ENCODE measurements around the gene SSR1. TPM values are rescaled to one million over a fixed set of nuclear protein-coding genes. Genes with fewer than 3 reads are reported as not detected.

Gene SSR1
- polyA plus RNA-seq, 1 experiment = 375 TPM

DNA sequence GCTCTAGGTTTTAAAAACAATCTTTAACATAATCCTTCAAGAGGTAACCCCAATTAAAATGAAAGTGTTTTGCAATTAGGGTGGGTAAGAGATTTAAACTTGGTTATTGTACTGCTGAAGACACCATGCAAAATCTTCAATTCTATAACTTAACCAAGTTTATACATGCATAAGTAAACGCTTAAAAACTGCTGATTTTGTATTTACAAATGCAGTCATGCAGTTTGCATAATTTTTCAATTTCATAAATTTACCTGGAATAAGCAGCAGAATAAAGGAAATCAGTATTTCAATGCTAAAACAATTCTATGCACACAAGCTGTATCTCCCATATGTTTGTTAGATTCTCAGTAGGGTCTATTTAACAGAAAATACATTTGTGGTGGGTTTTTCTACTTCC, 22.9 kb downstream of the SSR1 start:
- no peak for DNase-seq (ENCODE audit: low read depth, low spot score)
- Histone ChIP-seq H3K4me3 (ENCODE audit: low read depth, low read length) (no peak overlapping the region), H3K27me3 (ENCODE audit: control insufficient read depth, insufficient read depth, low read length) (no peaks in the 10 kb centered on the region), H3K9me3 (ENCODE audit: control insufficient read depth, insufficient read depth, low read length) (no peaks in the 10 kb centered on the region), H3K27ac (ENCODE audit: low read depth, low read length) (no peak overlapping the region)
- CTCF ChIA-PET = interaction anchor here (1.7 to 8.4 kb wide), 2 partner anchors 14 to 326 kb away, joined by 5 to 70 read pairs; no protein-coding TSS in a partner anchor
- TF ChIP-seq CTCF (IDR thresholded peaks at IDR 0.05; ENCODE audit: low read depth, low read length) = no peak
- POLR2A ChIA-PET = interaction anchor here (0.7 kb wide), 1 partner anchor 12 kb away, joined by 3 read pairs; no protein-coding TSS in a partner anchor

DNA sequence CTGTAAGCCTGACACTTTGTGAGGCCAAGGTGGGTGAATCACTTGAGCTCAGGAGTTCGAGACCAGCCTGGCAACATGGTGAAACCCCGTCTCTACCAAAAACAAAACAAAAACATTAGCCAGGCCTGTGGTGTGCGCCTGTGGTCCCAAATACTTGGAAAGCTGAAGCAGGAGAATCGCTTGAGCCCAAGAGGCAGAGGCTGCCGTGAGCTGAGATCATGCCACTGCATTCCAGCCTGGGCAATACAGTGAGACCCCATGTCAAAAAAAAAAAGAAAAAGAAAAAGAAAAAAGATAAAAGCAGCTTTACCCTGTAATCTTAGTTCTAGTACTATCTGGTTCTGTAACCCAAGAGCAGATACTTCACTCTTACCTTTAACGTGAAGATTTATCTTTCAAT, 27.6 kb downstream of the SSR1 start:
- CTCF ChIA-PET = interaction anchor here (1.0 to 8.4 kb wide), 2 partner anchors 9 to 562 kb away, joined by 3 to 70 read pairs; no protein-coding TSS in a partner anchor
- POLR2A ChIA-PET = interaction anchor here (0.6 kb wide), 2 partner anchors 26 kb away, joined by 3 to 4 read pairs; no protein-coding TSS in a partner anchor
- no peak for DNase-seq (ENCODE audit: low read depth, low spot score)
- H3K4me3 ChIP-seq (ENCODE audit: low read depth, low read length) = no peak overlapping the region
- TF ChIP-seq CTCF (IDR thresholded peaks at IDR 0.05; ENCODE audit: low read depth, low read length) = no peak
- no peaks in the 10 kb centered on the region for H3K27me3 ChIP-seq (ENCODE audit: control insufficient read depth, insufficient read depth, low read length)
- H3K27ac ChIP-seq (ENCODE audit: low read depth, low read length) = no peak overlapping the region
- no peaks in the 10 kb centered on the region for H3K9me3 ChIP-seq (ENCODE audit: control insufficient read depth, insufficient read depth, low read length)

DNA sequence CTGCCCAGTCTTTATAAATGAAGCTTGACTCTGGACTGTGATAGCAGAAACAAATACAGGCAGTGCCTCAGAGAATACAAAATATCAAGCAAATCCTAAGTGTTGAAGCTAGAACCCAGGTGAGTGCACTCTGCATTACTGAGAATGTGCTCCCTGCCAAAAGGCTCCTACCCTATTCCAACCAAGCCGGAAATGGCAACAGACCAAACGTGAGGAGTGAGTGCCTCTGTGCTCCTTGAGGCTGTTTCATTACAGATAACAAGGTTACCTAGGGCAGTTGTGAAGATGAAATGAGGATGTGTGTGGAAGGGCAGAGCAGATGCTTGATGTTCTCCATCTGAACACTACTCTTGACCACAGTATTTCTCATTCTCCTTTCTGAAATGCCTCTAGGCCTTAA, 29.3 kb downstream of the SSR1 start:
- ChIA-PET CTCF (interaction anchor here (8.4 kb wide), 1 partner anchor 7 kb away, joined by 70 read pairs; no protein-coding TSS in a partner anchor), POLR2A (no interaction called here)
- Histone ChIP-seq H3K27ac (ENCODE audit: low read depth, low read length) (no peak overlapping the region), H3K4me3 (ENCODE audit: low read depth, low read length) (no peak overlapping the region), H3K9me3 (ENCODE audit: control insufficient read depth, insufficient read depth, low read length) (no peaks in the 10 kb centered on the region), H3K27me3 (ENCODE audit: control insufficient read depth, insufficient read depth, low read length) (no peaks in the 10 kb centered on the region)
- DNase-seq (ENCODE audit: low read depth, low spot score) = no peak
- no peak for TF ChIP-seq CTCF (IDR thresholded peaks at IDR 0.05; ENCODE audit: low read depth, low read length)

GRCh38 chr6:7282097-7282906, 30.7 kb downstream of the SSR1 start:
- POLR2A ChIA-PET = no interaction called here
- no peak for DNase-seq (ENCODE audit: low read depth, low spot score)
- CTCF ChIA-PET = interaction anchor here (0.8 to 8.4 kb wide), 2 partner anchors 6 to 40 kb away, joined by 3 to 70 read pairs; no protein-coding TSS in a partner anchor

More at GRCh38 chr6:7282097-7282906, 30.7 kb downstream of the SSR1 start:
- H3K27me3 ChIP-seq (ENCODE audit: control insufficient read depth, insufficient read depth, low read length) = no peaks in the 10 kb centered on the region
- H3K9me3 ChIP-seq (ENCODE audit: control insufficient read depth, insufficient read depth, low read length) = no peaks in the 10 kb centered on the region
- no peak overlapping the region for H3K27ac ChIP-seq (ENCODE audit: low read depth, low read length)
- H3K4me3 ChIP-seq (ENCODE audit: low read depth, low read length) = no peak overlapping the region
- no peak for TF ChIP-seq CTCF (IDR thresholded peaks at IDR 0.05; ENCODE audit: low read depth, low read length)

Data from AG04450 (cell line).